OCI-LY1 (cell line): ENCODE results near the gene PER2.

Experiments used
- EZH2 ChIP-seq: fragments of 200-600 bp; sonication (generic), shearing (Covaris generic); IDR thresholded peaks from 2 replicates; pipeline ENCODE4 v1.8.0; 2017; ENCODE audit warnings: borderline replicate concordance, mixed run types, mild to moderate bottlenecking, antibody characterized with exemption, low read length, moderate library complexity, mixed read lengths
- TF ChIP-seq, protein P1 (sequence below): fragments of 200-600 bp; sonication (generic), shearing (Covaris generic); IDR thresholded peaks from 2 replicates; pipeline ENCODE4 v1.5.1; 2017; ENCODE audit warnings: mild to moderate bottlenecking, antibody characterized with exemption, low read length, moderate library complexity, mixed read lengths

DNA sequence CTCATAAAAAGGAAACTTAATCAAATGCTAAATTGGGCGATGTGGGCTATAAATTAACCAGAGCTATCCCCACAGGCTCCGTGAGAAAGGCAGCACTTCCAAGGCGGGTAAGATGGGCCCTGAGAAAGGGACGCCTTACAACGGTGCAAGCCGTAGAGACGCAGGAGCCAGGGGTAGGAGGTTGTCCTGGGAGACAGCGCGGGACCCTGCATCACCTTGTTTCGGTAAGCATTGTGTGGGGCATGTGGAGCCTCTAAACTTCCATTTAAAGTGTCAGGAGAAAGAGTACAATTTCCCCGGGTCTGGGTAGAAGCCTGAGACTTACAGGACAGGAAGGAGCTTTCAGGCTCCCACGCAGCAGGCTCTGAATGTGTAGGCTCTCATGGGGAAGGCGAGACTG lies 1.2 kb upstream of the PER2 start:
- TF ChIP-seq, protein P1, sequence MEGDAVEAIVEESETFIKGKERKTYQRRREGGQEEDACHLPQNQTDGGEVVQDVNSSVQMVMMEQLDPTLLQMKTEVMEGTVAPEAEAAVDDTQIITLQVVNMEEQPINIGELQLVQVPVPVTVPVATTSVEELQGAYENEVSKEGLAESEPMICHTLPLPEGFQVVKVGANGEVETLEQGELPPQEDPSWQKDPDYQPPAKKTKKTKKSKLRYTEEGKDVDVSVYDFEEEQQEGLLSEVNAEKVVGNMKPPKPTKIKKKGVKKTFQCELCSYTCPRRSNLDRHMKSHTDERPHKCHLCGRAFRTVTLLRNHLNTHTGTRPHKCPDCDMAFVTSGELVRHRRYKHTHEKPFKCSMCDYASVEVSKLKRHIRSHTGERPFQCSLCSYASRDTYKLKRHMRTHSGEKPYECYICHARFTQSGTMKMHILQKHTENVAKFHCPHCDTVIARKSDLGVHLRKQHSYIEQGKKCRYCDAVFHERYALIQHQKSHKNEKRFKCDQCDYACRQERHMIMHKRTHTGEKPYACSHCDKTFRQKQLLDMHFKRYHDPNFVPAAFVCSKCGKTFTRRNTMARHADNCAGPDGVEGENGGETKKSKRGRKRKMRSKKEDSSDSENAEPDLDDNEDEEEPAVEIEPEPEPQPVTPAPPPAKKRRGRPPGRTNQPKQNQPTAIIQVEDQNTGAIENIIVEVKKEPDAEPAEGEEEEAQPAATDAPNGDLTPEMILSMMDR, result no peak
- no peak for TF ChIP-seq EZH2
